GM12873 (cell line): Measurements from ENCODE around the gene PLA2G15.

Experiments
- TF ChIP-seq, protein P1 (sequence below): IDR thresholded peaks from 2 replicates; pipeline ENCODE4 v1.5.1; 2012; ENCODE audit warnings: low read depth, mild to moderate bottlenecking, moderate library complexity, low read length, control low read depth; ENCODE audit not compliant: insufficient read depth; ENCODE audit errors: missing control alignments

The PLA2G15 gene, protein sequence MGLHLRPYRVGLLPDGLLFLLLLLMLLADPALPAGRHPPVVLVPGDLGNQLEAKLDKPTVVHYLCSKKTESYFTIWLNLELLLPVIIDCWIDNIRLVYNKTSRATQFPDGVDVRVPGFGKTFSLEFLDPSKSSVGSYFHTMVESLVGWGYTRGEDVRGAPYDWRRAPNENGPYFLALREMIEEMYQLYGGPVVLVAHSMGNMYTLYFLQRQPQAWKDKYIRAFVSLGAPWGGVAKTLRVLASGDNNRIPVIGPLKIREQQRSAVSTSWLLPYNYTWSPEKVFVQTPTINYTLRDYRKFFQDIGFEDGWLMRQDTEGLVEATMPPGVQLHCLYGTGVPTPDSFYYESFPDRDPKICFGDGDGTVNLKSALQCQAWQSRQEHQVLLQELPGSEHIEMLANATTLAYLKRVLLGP

GRCh38 chr16:68244903-68245853 lies at the start of gene PLA2G15:
Gene PLA2G15, plus strand, starts transcription at chr16:68245373. Its CDS starts 54 bp downstream, at chr16:68245427.
- TF ChIP-seq, protein P1, sequence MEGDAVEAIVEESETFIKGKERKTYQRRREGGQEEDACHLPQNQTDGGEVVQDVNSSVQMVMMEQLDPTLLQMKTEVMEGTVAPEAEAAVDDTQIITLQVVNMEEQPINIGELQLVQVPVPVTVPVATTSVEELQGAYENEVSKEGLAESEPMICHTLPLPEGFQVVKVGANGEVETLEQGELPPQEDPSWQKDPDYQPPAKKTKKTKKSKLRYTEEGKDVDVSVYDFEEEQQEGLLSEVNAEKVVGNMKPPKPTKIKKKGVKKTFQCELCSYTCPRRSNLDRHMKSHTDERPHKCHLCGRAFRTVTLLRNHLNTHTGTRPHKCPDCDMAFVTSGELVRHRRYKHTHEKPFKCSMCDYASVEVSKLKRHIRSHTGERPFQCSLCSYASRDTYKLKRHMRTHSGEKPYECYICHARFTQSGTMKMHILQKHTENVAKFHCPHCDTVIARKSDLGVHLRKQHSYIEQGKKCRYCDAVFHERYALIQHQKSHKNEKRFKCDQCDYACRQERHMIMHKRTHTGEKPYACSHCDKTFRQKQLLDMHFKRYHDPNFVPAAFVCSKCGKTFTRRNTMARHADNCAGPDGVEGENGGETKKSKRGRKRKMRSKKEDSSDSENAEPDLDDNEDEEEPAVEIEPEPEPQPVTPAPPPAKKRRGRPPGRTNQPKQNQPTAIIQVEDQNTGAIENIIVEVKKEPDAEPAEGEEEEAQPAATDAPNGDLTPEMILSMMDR, result no peak

- TF ChIP-seq, protein P1, result no peak
Observed at GRCh38 chr16:68197250-68197649, 47.9 kb upstream of the PLA2G15 start.

DNA sequence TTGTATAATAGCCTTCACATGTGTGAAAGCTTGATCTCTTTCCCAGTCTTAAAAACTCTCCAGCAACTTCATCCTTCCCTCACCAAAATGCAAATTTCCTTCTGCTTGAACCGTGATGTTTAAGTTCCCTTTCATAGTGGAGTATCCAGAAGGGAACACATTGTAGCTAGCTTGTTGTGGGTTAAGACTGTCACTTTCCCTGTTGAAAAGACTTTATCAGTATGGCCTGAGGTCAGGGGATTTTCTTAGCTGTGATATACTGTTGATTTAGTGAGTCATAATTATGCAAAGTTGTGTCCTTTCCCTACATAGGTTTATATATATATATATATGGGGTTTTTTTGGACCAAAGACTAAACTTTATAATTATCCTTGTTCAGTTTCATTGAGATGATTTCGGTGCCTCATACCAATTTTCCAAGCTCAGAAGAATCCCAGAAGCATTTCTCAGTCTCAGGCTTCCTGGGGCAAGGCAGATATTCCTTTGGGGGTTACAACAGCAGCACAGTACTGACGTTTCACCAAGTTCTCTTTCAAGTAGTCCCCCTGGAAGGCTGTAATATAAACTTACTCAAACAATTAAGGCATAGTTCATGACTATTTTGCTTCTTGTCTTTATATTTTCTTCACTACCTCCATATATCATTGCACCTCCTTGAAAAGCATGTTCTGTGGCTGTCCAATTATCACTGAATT lies 44.9 kb upstream of the PLA2G15 start:
- TF ChIP-seq, protein P1, result no peak

DNA sequence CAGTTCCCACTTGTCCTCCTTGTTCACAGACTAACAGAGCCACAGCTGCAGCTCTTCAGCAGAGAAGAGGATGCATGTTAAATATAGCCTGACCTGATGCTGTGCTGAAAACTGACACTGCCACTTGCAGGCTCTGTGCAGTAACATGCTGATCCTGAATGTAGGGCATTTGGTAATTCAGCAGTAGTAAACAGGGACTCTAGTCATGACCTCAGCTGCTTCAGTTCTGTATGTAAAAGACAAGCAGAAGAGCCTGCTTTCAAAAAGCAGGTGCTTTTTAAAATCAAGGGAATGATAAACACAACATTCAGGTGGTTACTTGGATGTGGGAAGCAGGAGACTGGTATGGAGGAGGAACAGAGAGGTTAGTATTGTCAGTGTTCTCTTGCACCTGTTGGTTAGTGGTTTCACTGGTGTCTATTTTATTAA lies 43.1 kb upstream of the PLA2G15 start:
- TF ChIP-seq, protein P1, result no peak

- TF ChIP-seq, protein P1, result no peak
Observed at GRCh38 chr16:68206245-68206644, 38.9 kb upstream of the PLA2G15 start.

DNA sequence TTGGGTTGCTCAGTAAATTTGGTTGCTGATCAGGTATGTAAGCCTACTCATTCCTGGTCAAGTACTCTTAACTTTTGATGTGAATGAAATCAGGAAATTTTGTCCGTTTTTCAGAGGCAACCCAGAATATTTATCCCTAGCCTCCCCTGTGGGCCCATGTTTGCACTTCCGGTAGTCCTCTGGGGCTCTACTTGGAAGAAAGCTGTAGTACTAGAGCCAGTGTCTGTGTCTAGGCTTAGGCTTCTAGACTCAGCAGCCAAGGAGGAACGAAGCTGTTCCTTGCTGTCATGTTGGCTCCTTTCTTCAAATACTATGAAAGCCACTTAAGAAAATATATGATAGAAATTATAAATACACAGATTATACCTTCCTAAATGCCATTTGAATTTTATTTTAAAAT lies 30.4 kb upstream of the PLA2G15 start:
- TF ChIP-seq, protein P1, result no peak
